ENCODE results near the gene EIF5B. TPM values are rescaled to one million over a fixed set of nuclear protein-coding genes. Genes with fewer than 3 reads are reported as not detected.

Gene EIF5B
- total RNA-seq, 1 donor from 2014 or later: 24.5 TPM

Other genes with a start within 250 kb of the EIF5B start
- 5.8 TPM for gene C2orf15, start 195.7 kb upstream of the EIF5B start, total RNA-seq
- gene TSGA10, start 182.4 kb upstream of the EIF5B start, total RNA-seq: 9.3 TPM
- gene LIPT1, start 182.4 kb upstream of the EIF5B start, total RNA-seq: 6.5 TPM
- gene MITD1, start 156.3 kb upstream of the EIF5B start, total RNA-seq: 21.5 TPM
- gene MRPL30, start 156.2 kb upstream of the EIF5B start, total RNA-seq: 19.7 TPM
- gene LYG2, start 81.7 kb upstream of the EIF5B start, total RNA-seq: not detected
- 1.6 TPM for gene LYG1, start 36.2 kb upstream of the EIF5B start, total RNA-seq
- 20.2 TPM for gene TXNDC9, start 1.1 kb upstream of the EIF5B start, total RNA-seq
- 28.7 TPM for gene REV1, start 152.6 kb downstream of the EIF5B start, total RNA-seq